Measurements from ENCODE around the gene AP1S3.
"Not testable (repeated sequence)": the region's sequence is repeated elsewhere in the genome, so short reads cannot be mapped to it uniquely, and the experiment has no call there.

Gene AP1S3

DNA sequence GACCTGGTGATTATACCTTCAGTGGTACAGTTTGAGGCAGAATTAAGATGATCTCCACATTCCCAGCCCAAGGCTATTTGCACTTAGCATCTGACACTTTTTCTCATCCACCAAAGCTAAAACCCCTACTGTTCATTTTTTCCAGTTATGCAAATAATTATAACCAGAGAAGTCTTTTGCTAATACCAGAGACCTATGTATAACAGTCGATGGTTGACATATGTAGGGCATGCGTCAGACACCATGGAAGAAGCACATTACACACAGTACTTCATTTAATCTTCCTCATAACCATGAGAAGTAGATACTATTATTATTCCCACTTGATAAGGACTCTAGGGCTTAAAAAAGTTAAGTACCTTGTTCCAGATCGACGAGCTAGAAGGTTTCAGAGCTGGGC is 36.5 kb downstream of the AP1S3 start:
- DNase-seq (ENCODE audit: low spot score), result no peak

DNA sequence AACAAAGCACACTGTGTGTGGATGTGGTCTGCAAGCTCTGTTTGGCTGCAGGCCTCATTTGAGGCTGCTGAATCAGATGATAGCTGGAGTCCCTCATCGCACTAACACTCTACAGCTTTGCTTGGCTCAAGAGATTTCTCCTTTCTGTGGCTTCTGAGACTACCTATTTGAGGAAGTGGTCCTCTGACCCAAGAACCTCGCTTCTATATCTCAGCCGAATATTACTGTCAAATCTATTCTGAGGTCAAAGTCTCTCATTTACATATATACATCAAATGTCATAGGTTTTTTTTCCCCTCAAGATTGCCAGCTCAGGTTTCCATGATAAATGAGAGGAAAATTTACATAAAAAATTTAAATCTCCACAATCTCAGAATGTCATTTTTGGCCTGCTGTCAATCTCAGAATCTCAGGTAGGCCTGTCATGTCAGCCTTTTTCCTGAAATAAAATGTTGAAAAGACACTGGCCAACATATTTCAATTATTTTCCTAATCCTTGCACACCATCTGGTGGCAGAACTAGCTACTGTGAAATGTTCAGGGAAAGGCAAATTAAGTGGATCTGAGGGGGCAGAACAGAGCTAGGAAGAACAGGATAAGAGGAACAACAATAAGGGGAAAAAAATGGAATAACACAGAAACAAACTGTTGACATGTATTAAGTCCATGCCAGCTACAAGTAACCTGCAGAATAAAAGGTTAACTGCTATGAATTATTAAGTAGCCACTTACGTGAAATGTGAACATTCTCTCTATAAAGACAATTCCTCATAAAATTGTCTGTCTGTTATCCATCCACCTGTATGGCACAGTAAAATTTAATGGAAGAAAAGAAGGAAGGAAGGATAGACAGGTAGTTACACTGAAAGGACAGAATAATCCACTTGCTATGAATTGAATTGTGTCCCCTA is 39.3 kb downstream of the AP1S3 start:
- peak; percentile 79 for DNase-seq (ENCODE audit: low spot score)

DNA sequence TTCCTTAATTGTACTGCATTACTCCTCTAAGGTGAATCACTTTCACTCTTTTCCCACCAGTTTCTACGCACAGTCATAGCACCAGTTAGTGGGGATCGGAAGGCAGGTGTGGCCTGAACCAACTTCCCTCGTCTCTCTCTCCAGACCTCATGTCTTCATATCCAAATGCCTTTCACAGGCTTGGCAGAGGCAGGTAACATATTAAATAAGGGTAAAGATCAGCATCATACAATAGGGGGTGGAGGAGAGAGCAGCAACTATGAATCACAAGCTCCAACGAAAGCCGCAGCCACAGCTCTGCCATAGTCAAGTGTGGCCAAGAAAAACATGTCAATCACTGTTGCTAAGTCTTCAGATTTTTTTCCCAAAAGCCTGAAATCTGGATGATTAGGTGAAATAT is 40.3 kb downstream of the AP1S3 start:
- DNase-seq (ENCODE audit: low spot score), result no peak

DNA sequence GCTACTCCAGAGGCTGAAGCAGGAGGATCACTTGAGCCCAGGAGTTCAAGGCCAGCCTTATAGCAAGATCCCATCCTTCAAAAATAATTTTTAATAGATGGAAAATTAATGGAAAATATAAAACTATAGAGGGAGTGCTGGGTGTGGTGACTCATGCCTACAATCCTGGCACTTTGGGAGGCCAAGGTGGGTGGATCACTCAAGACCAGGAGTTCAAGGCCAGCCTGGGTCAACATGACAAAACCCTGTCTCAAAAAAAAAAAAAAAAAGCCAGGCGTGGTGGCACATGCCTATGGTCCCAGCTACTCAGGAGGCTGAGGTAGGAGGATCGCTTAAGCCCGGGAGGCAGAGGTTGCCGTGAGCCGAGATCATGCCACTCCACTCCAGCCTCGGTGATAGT is 48.0 kb downstream of the AP1S3 start:
- DNase-seq (ENCODE audit: low spot score), result no peak

DNA sequence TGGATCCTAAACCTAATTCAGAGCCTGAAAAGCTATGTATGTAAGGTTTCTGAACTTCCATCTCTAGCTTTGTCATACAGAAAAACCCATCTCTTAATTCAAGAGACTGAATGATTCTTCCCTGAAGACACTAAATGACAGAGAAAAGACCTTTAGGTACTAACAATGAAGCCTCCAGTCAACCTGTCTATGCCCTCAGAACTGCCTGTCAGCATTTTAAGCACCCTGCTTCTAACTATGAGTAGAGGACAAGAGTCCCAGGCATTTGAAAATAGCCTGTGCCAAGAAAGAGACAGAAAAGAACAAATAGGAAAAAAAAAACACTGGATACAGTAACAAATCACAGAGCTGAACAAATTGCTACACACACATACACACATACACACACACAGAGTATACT is 48.6 kb downstream of the AP1S3 start:
- no peak for DNase-seq (ENCODE audit: low spot score)

DNA sequence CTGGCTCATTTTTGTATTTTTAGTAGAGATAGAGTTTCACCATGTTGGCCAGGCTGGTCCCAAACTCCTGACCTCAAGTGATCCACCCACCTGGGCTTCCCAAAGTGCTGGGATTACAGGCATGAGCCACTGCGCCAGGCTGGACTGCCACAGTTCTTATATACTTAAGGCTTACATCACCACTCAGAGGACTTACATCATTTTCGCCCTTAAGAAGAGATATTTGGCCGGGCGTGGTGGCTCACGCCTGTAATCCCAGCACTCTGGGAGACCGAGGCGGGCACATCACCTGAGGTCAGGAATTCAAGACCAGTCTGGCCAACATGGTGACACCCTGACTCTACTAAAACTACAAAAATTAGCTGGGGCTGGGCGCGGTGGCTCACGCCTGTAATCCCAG is 49.3 kb downstream of the AP1S3 start:
- not testable (repeated sequence) for DNase-seq (ENCODE audit: low spot score)

DNA sequence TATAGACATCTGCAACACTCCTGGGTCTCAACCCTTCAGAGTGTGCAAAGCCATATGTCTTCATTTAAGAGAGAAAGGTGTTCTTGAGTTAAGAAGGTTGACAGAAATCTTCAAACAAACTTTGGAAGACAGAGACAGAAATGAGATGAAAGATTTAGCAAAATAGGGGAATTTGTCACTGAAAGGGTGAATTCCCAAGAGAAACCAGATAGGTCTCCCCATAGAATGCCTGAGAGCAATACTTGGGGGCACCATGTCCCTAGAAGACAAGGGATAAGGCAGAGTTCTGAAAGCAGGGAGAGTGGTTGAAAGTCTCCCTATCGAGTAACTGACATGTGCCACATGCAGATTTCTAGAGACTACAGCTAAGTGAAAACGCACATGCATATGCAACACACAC is 50.0 kb downstream of the AP1S3 start:
- no peak for DNase-seq (ENCODE audit: low spot score)

DNA sequence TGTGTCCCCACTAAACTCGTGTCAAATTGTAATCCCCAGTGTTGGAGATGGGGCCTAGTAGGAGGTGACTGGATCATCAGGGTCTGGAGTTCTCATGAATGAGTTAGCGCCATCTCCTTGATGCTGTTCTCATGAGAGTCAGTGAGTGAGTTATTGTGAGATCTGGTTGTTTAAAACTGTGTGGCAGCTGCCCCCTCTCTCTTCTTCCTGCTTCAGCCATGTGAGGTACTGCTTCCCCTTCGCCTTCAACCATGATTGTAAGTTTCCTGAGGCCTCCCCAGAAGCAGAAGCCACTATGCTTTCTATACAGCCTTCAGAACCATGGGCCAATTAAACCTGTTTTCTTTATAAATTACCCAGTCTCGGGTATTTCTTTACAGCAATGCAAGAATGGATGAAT is 50.4 kb downstream of the AP1S3 start:
- DNase-seq (ENCODE audit: low spot score), result no peak

DNA sequence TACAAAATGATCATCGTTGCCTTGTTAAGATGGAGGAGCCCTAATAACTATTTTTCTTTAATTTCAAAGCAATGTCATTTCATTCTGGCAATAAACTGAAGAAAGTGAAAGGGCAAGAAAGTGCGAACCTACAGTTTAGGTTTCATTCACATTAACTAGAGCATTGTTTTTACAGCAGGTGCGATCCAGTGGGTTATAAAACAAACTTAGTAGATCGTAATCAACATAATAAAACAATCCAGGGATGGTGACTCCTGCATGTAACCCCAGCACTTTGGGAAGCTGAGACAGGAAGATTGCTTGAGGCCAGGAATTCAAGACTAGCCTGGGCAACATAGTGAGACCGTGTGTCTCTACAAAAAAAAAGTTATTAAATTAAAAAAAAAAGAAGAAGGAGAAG is 51.1 kb downstream of the AP1S3 start:
- DNase-seq (ENCODE audit: low spot score), result no peak

DNA sequence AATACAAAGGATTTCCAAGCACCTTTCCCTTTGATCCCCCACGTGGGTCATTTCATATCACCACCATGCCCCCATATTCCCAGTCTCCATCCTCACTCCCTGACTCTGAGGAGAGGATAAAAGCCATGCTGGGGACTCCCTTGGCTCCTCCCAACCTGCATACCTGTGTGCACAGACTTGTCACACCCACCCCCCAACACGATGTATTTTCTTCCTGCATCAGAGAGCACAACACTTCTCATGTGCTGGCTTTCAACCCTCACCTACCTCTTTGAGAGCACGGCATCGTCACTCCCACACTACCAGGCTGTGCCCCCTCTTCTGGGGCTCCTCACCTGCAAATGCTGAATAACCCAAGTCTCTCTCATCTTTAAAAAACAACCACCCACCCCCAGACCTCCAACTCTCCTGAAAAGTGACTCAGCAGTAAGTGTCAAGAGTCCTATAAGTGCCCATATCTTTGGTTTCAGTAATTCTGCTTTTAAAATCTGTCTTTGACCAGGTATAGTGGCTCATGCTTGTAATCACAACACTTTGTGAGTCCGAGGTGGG is 53.1 kb downstream of the AP1S3 start:
- no peak for DNase-seq (ENCODE audit: low spot score)

DNA sequence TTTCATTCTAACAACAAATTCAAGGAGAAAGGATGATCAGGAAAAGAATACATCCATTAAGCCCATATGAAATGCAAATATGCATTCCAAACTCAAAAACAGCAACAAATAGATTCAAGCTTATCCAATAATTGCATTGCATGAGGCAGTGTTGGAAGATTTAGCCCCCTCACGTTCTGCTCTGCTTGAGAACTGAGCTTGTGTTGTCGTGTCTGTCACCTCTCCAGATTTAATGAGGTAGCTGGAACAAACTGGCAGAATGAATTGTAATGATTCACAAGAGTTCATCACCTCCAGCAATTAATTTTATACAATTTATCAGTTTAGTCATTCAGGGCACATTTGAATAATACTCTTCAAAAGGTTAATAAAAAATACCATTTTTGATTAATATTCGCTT is 54.8 kb downstream of the AP1S3 start:
- no peak for DNase-seq (ENCODE audit: low spot score)

DNA sequence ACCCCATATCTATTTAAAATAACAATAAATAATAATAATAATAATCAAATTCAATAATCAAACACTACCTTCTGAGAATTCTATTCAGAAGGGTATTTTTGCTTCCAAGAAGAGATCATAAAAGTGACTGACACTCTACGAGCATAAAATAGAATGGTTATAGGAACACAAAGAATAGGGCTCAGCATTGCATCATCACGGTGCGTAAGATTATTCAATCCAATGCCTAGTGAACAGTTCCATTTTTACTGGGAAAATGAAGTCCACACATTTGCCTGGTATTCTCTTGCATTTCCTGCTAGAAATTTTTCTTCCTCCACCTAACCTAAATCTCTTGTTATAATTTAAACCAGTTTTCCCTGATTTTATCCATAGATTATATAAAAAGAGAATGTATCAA is 55.8 kb downstream of the AP1S3 start:
- no peak for DNase-seq (ENCODE audit: low spot score)

DNA sequence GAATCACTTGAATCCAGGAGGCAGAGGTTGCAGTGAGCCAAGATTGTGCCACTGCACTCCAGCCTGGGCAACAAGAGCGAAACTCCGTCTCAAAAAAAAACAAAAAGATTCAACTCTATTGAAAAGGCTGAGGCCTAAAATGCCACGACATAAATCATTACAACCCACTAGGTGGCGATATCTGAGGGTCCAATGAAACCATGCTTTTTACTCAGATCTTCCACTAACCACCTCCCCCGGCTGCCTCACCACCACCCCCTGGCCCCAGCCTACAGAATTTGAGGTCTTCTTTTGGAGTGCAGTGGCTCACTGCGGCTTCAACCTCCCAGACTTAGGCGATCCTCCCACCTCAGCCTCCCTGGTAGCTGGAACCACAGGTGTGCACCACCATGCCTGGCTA is 57.5 kb downstream of the AP1S3 start:
- DNase-seq (ENCODE audit: low spot score), result no peak

DNA sequence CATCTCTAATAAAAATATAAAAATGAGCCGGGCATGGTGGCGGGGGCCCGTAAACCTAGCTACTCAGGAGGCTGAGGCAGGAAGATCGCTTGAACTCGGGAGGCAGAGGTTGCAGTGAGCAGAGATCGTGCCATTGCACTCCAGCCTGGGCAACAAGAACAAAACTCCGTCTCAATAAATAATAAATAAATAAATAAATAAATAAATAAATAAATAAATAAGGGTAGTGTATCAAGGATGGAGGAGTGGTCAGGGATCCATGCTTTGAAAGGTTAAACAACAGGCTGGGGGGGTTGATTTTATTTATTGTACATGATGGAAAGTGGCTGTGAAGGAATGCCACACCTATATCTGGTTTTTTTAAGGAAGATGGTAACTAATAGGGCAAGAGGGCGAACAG is 63.2 kb downstream of the AP1S3 start:
- DNase-seq (ENCODE audit: low spot score), result no peak

DNA sequence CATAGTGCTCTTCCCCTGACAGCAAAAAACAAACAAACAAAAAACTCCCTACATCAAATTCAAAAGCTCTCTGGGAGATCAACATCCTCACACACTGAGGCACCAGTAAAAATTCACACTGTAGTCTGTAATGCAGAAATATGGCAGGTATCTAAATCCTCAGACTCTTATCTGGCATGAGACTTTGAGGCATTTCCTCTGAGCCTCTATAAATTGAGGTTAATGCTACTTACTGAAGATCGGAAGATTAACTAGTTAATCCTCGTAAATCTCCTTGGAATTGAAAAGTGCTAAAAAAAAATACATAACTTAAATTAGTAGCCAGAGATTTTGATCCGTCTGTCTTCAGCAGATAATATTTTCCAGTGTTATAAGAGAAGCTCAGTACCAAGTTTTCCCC is 65.0 kb downstream of the AP1S3 start:
- no peak for DNase-seq (ENCODE audit: low spot score)

DNA sequence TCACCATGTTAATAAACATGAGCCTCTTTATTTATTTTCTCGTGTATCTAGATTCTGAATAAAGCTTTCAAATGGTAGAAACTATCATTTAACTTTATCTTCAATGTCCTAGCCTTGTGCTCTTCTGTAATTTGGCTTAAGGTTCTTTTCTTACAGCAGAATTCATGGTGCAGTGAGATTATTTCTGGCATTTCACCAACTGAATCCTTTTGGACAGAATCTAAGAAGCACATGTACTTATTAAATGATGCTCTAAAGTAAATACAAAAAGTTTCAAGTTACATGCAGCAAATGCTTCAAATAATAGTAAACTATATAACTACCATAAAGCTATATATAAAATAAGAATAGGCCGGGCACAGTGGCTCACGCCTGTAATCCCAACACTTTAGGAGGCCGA is 65.9 kb downstream of the AP1S3 start:
- DNase-seq (ENCODE audit: low spot score), result no peak

DNA sequence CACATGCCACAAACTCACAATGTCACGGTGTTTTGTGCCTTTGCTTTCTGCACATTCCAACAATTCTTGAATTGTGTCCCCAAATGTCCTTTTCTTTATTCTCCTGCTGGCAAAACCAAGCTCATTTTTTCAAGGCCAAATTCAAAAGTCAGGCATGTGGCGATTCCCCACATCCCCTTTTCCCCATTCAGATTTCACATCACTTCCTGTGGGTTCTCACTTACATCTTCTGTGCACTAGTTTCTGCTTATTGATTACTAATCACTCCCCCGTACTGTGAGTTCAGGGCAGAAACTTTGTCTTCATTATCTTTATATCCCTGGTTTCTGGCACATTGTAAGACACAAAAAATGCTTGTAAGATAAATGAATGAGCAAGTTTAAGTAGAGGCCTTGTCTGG is 69.2 kb downstream of the AP1S3 start:
- DNase-seq (ENCODE audit: low spot score), result no peak

DNA sequence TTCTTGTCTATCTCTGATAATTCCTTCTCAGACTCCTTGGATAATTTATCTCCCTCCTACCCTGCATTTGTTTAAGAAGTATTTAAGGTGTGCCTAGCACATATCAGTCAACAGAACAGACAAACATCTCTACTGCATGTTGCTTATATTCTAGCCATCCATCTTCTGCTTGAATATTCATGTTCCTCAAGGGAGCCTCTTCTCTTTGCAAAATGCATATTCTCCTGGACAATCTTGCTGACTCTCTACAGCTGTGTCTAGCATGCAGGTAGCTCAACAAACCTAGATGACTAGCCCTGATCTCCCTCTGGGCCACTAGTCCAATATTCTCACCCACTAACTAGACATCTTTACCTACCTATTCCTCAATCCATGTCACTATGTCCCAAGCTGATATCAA is 70.0 kb downstream of the AP1S3 start:
- no peak for DNase-seq (ENCODE audit: low spot score)

DNA sequence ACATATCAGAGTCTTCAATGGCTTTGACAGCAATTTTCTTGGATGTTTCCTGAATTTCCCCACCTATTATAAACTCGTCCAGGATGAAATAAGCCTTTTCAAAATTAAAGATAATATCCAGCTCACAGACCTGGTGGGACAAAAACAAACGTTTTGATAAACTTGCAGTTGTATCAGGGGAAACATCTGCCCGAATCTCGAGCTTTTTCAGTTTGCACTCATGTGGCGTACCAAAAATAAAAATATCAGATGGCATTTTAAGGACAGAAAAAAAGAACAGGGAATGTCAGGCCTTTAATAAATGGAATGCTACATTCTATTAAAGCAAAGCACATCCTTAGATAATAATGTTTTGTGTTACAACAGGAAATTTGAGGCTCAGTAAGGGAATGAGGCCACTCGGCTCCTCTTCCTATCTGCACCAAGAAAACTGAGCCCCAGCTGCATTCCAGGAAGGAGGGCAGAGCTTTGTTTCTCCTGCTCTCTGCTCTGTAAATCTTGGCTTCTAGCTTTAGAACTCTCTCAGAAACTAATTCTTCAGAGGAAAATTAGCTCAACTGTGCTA is 72.1 kb downstream of the AP1S3 start:
- DNase-seq (ENCODE audit: low spot score), result no peak

DNA sequence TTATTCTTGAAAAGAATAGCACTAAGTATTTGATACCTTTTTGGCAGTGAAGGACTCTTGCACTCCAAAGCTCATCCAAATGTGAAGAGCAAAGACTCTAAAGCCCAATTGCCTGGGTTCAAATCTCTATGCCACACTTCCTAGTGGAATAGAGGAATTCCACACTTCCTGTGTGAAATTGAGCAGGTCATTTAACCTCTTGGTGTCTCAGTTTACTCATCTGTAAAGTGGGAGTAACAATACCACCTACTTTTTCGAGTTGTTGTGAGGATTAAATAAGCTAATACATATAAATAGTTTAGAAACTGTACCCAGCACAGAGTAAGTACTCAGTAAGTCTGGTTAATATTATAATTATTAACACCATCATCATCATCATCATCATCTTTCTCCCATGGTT is 72.6 kb downstream of the AP1S3 start:
- no peak for DNase-seq (ENCODE audit: low spot score)

DNA sequence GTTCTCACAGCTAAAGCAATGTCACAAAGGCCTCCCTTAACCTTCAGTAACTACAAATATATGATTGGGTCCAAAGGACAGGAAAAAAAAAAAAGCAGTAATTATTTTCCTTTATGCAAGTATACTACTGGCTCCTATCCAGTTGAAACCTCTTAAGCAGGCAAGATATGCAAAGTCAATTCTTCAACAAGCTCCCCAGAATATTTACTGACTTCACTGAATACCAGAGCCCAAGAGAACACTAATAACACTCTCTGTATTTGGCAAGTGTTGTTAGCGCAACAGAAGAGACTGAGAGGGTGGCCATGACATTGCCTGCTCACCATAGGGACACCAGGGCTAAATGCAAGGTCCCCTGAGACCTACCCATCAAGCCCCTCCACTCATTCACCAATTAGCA is 74.5 kb downstream of the AP1S3 start:
- DNase-seq (ENCODE audit: low spot score), result no peak

DNA sequence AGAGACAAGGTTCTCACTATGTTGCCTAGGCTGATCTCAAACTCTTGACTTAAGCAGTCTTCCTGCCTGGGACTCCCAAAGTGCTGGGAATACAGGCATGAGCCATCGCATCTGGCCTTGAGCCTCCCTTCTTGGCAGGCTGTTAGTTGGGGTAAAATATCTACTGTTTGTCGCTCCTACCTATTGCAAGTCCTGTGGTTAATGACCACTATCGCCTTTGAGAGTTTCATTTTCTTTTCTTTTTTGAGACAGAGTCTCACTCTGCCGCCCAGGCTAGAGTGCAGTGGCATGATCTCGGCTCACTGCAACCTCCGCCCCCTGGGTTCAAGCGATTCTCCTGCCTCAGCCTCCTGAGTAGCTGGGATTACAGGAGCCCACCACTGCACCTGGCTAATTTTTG is 75.6 kb downstream of the AP1S3 start:
- not testable (repeated sequence) for DNase-seq (ENCODE audit: low spot score)

DNA sequence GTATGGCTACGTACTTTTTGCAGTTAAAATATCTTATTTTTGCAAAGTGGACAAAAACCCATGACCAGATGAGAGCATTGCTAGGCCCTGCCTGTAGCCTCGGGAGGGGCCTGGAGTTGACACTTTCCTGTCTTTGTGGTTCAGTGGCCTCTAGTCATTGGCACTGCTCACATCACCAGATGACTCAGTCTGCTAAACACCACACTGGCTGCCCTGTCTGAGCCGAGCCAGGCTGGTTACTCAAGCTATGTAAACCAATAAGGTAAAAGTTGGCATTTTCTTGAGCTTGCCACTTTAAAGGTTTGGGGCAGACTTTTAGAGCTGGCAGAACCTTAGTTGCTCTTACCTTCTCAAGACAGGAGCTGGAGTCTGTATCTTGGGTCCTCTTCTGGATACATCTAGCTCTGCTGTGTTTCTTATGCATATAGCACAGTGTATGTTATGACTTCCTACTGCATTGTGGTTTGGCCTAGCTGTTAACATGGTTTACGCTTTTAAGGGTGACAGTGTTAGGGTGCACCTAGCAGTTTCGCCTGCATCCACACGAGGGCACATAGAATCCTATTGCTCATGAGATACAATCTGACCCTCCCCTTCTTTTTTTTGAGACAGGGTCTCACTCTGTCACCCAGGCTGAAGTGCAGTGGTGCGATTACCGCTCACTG is 76.4 kb downstream of the AP1S3 start:
- DNase-seq (ENCODE audit: low spot score), result no peak
